Neural cell (in vitro differentiated cells): ENCODE data around the gene RFNG. TPM values are rescaled to one million over a fixed set of nuclear protein-coding genes. Genes with fewer than 3 reads are reported as not detected.

ENCODE experiments used
- H2AFZ ChIP-seq: fragments of 200-600, 300-800 bp; sonication (generic), shearing (Covaris generic); 2 replicates; pipeline ENCODE4 v1.6.0; 2014; ENCODE audit warnings: low read depth, mild to moderate bottlenecking, antibody characterized with exemption, low read length, moderate library complexity
- H3F3A ChIP-seq: fragments of 200-600 bp; shearing (Covaris generic); 2 replicates; pipeline ENCODE4 v1.6.1; 2016; ENCODE audit warnings: mild to moderate bottlenecking, moderate library complexity, mixed read lengths, antibody characterized with exemption, low read length; ENCODE audit not compliant: insufficient read depth, poor library complexity, severe bottlenecking
- H3K27ac ChIP-seq: fragments of 200-600, 300-800 bp; sonication (generic), shearing (Covaris generic); 2 replicates; pipeline ENCODE4 v1.5.1; 2014; ENCODE audit warnings: mild to moderate bottlenecking, low read length, moderate library complexity
- H3K27me3 ChIP-seq: fragments of 300-800, 200-600 bp; sonication (generic), shearing (Covaris generic); 2 replicates; pipeline ENCODE4 v1.6.0; 2014; ENCODE audit warnings: mild to moderate bottlenecking, low read depth, low read length, moderate library complexity; ENCODE audit not compliant: insufficient read depth
- H3K36me3 ChIP-seq: fragments of 300-800, 200-600 bp; sonication (generic), shearing (Covaris generic); 2 replicates; pipeline ENCODE4 v1.5.1; 2014; ENCODE audit warnings: mild to moderate bottlenecking, antibody characterized with exemption, low read length, moderate library complexity; ENCODE audit not compliant: insufficient read depth
- H3K4me2 ChIP-seq: fragments of 300-800, 200-600 bp; sonication (generic), shearing (Covaris generic); 2 replicates; pipeline ENCODE4 v1.6.0; 2014; ENCODE audit warnings: mild to moderate bottlenecking, low read length
- H3K4me3 ChIP-seq: fragments of 300-800, 200-600 bp; sonication (generic), shearing (Covaris generic); 2 replicates; pipeline ENCODE4 v1.5.1; 2014; ENCODE audit warnings: mild to moderate bottlenecking, low read length, moderate library complexity
- H3K79me2 ChIP-seq: fragments of 200-600 bp; shearing (Covaris generic); replicated peaks from 2 replicates; pipeline ENCODE4 v1.6.0; 2014; ENCODE audit warnings: mild to moderate bottlenecking, low read length, moderate library complexity; ENCODE audit not compliant: insufficient read depth
- H3K9ac ChIP-seq: fragments of 300-800, 200-600 bp; sonication (generic), shearing (Covaris generic); 2 replicates; pipeline ENCODE4 v1.6.1; 2016; ENCODE audit warnings: mild to moderate bottlenecking, low read length, mixed read lengths
- H3K9me2 ChIP-seq: fragments of 200-600 bp; shearing (Covaris generic); 2 replicates; pipeline ENCODE4 v1.6.1; 2016; ENCODE audit warnings: mild to moderate bottlenecking, low read length, mixed read lengths; ENCODE audit not compliant: insufficient read depth
- H3K9me3 ChIP-seq: fragments of 200-600, 300-800 bp; sonication (generic), shearing (Covaris generic); 2 replicates; pipeline ENCODE4 v1.6.1; 2016; ENCODE audit warnings: mild to moderate bottlenecking, mixed run types, low read length, moderate library complexity, mixed read lengths
- H4K20me1 ChIP-seq: fragments of 200-600 bp; shearing (Covaris generic); 2 replicates; pipeline ENCODE4 v1.6.1; 2016; ENCODE audit warnings: mild to moderate bottlenecking, mixed run types; ENCODE audit not compliant: insufficient read depth
- EP300 ChIP-seq: fragments of 450-650 bp; conservative IDR thresholded peaks from 2 replicates; pipeline ENCODE4 v1.6.1; 2014; ENCODE audit warnings: antibody characterized with exemption, mild to moderate bottlenecking, moderate library complexity; ENCODE audit not compliant: poor library complexity, severe bottlenecking
- EZH2 ChIP-seq: fragments of 200-600, 300-800 bp; shearing (Covaris generic), sonication (generic); IDR thresholded peaks from 2 replicates; pipeline ENCODE4 v1.6.1; 2014; ENCODE audit warnings: antibody characterized with exemption, low read length, borderline replicate concordance, mild to moderate bottlenecking; ENCODE audit not compliant: insufficient read depth, poor library complexity, severe bottlenecking
- MXI1 ChIP-seq: fragments of 450-650 bp; conservative IDR thresholded peaks from 2 replicates; pipeline ENCODE4 v1.6.1; 2014; ENCODE audit warnings: antibody characterized with exemption, mild to moderate bottlenecking; ENCODE audit not compliant: poor library complexity, severe bottlenecking
- POLR2AphosphoS5 ChIP-seq: IDR thresholded peaks from 2 replicates; pipeline ENCODE4 v1.6.1; 2012
- RAD21 ChIP-seq: fragments of 450-650 bp; conservative IDR thresholded peaks from 2 replicates; pipeline ENCODE4 v1.6.1; 2014; ENCODE audit warnings: antibody characterized with exemption, mild to moderate bottlenecking, moderate library complexity
- SMC3 ChIP-seq: fragments of 450-650 bp; conservative IDR thresholded peaks from 2 replicates; pipeline ENCODE4 v1.6.1; 2014; ENCODE audit warnings: antibody characterized with exemption, mild to moderate bottlenecking, moderate library complexity; ENCODE audit not compliant: poor library complexity
- TAF1 ChIP-seq: IDR thresholded peaks from 2 replicates; pipeline ENCODE4 v1.6.1; 2012; ENCODE audit warnings: low read depth
- polyA plus RNA-seq: library from polyadenylated mRNA; depleted of rRNA; stranded (reverse); fragments of >200 nt; gene quantifications from 2 replicates; pipeline ENCODE4 v1.2.3, GENCODE V29; 2014
- TF ChIP-seq, protein P1 (sequence below): fragments of 450-650 bp; IDR thresholded peaks from 2 replicates; pipeline ENCODE4 v1.5.1; 2014; ENCODE audit warnings: antibody characterized with exemption, mild to moderate bottlenecking, moderate library complexity; ENCODE audit not compliant: poor library complexity, severe bottlenecking
- TF ChIP-seq, protein P2 (sequence below): IDR thresholded peaks from 2 replicates; pipeline ENCODE4 v1.6.1; 2012; ENCODE audit warnings: borderline replicate concordance

RFNG gene
- polyA plus RNA-seq, 1 donor from 2014 or later: 176 TPM

DNA sequence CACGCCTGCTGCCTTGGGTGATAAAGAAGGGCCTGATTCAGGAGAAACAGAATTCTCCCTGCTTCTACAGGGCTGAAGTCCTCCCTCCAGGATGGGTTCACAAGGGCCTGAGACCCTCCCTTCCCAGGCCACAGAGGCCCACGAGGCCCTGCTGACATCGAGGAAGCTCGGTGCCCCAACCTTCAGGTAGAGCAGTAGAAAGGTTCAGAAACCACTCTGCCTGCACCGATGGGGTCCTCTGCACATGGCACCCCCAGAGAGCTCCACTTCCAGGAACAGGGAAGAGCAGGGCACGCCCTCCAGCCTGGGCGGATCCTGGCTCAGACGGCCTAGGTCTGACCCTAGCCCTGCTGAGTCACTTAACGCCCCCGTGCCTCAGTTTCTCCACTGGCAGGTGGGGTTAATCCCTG, 29.7 kb downstream of the RFNG start:
- Histone ChIP-seq H3K27ac (no peak overlapping the region), H3F3A (no peaks in the 10 kb centered on the region), H3K36me3 (no peaks in the 10 kb centered on the region), H3K27me3 (no peaks in the 10 kb centered on the region), H3K9ac (peak overlapping the region; percentile 77), H3K9me2 (no peaks in the 10 kb centered on the region), H4K20me1 (no peaks in the 10 kb centered on the region), H3K4me2 (peak overlapping the region; percentile 62), H2AFZ (no peak overlapping the region), H3K9me3 (no peaks in the 10 kb centered on the region), H3K4me3 (peak overlapping the region; percentile 96), H3K79me2 (peaks cover 11% of the 10 kb centered on the region)
- TF ChIP-seq, protein P1, sequence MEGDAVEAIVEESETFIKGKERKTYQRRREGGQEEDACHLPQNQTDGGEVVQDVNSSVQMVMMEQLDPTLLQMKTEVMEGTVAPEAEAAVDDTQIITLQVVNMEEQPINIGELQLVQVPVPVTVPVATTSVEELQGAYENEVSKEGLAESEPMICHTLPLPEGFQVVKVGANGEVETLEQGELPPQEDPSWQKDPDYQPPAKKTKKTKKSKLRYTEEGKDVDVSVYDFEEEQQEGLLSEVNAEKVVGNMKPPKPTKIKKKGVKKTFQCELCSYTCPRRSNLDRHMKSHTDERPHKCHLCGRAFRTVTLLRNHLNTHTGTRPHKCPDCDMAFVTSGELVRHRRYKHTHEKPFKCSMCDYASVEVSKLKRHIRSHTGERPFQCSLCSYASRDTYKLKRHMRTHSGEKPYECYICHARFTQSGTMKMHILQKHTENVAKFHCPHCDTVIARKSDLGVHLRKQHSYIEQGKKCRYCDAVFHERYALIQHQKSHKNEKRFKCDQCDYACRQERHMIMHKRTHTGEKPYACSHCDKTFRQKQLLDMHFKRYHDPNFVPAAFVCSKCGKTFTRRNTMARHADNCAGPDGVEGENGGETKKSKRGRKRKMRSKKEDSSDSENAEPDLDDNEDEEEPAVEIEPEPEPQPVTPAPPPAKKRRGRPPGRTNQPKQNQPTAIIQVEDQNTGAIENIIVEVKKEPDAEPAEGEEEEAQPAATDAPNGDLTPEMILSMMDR: no peak
- TF ChIP-seq TAF1 (no peak), RAD21 (no peak), EZH2 (no peak), POLR2AphosphoS5 (no peak), EP300 (no peak), MXI1 (no peak), SMC3 (no peak)
- TF ChIP-seq, protein P2, sequence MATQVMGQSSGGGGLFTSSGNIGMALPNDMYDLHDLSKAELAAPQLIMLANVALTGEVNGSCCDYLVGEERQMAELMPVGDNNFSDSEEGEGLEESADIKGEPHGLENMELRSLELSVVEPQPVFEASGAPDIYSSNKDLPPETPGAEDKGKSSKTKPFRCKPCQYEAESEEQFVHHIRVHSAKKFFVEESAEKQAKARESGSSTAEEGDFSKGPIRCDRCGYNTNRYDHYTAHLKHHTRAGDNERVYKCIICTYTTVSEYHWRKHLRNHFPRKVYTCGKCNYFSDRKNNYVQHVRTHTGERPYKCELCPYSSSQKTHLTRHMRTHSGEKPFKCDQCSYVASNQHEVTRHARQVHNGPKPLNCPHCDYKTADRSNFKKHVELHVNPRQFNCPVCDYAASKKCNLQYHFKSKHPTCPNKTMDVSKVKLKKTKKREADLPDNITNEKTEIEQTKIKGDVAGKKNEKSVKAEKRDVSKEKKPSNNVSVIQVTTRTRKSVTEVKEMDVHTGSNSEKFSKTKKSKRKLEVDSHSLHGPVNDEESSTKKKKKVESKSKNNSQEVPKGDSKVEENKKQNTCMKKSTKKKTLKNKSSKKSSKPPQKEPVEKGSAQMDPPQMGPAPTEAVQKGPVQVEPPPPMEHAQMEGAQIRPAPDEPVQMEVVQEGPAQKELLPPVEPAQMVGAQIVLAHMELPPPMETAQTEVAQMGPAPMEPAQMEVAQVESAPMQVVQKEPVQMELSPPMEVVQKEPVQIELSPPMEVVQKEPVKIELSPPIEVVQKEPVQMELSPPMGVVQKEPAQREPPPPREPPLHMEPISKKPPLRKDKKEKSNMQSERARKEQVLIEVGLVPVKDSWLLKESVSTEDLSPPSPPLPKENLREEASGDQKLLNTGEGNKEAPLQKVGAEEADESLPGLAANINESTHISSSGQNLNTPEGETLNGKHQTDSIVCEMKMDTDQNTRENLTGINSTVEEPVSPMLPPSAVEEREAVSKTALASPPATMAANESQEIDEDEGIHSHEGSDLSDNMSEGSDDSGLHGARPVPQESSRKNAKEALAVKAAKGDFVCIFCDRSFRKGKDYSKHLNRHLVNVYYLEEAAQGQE: no peak

DNA sequence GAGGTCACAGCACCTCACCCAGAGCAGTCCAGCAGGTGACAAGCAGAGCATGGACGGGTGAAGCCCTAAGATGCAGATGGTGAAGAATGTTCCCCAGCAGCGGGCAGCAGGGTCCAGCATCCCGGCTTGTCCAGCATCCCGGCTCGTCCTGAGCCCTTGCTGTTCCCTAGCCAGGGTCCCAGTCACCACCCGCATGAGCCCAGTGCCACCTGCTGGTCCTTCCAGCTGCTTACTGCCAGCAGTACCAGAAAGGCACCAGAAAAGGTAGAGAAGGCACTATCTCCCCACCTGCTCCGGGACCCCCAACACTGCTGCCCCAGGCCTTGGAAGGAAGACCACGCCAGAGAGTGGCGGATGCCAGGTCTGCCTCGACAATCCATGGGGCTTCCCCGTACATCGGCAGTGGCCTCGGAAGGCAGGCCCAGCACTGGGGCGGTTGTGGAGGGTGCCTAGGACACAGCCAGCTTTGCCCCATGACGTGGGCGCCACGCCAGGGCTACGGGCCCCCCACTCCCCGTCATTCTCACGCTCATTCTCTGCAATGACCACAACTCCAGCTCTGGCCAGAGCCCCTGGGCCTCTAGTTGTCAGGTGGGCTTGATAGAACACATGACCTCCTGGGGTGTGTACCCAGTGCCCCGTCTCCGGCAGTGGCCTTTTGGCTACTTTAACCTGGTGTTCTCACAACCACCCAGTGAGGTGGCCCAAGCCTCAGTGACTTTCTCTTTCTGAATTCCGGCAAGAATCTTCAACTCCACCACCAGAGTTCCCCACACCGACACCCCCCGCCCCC, 30.3 kb downstream of the RFNG start:
- H3K9ac ChIP-seq: peak overlapping the region; percentile 77
- H3K9me2 ChIP-seq: no peaks in the 10 kb centered on the region
- H3F3A ChIP-seq: no peaks in the 10 kb centered on the region
- no peak overlapping the region for H2AFZ ChIP-seq
- H3K27ac ChIP-seq: no peak overlapping the region
- no peaks in the 10 kb centered on the region for H3K36me3 ChIP-seq
- no peaks in the 10 kb centered on the region for H4K20me1 ChIP-seq
- TF ChIP-seq EZH2: no peak
- no peak for TF ChIP-seq TAF1
- TF ChIP-seq POLR2AphosphoS5: no peak
- TF ChIP-seq EP300: no peak
- TF ChIP-seq, protein P2: no peak
- TF ChIP-seq RAD21: peak; percentile 76
- TF ChIP-seq SMC3: peak; percentile 74
- TF ChIP-seq, protein P1: peak; percentile 72
- no peaks in the 10 kb centered on the region for H3K27me3 ChIP-seq
- H3K79me2 ChIP-seq: peaks cover 11% of the 10 kb centered on the region
- no peaks in the 10 kb centered on the region for H3K9me3 ChIP-seq
- peak overlapping the region; percentile 96 for H3K4me3 ChIP-seq
- H3K4me2 ChIP-seq: peak overlapping the region; percentile 62
